Omental fat pad (tissue), 4 donors: ENCODE data around the gene SLC9A8. TPM values are rescaled to one million over a fixed set of nuclear protein-coding genes. Genes with fewer than 3 reads are reported as not detected.
A peak's percentile ranks its signal among the peaks of the same experiment; 100 is the strongest.
"Not testable (repeated sequence)": the region's sequence is repeated elsewhere in the genome, so short reads cannot be mapped to it uniquely, and the experiment has no call there.

ENCODE experiments used
- ATAC-seq: fragments of 150-250 bp; one replicate; pipeline ENCODE4 v1.9.1; 2016; ENCODE audit warnings: mild to moderate bottlenecking, moderate library complexity; ENCODE audit not compliant: low FRiP score
- DNase-seq: peaks from one replicate; pipeline ENCODE4 v3.0.0-alpha.2; 2019; ENCODE audit warnings: low spot score
- total RNA-seq, 4 donors: library from RNA; depleted of rRNA; stranded (reverse); fragments of >200 nt; gene quantifications; one replicate each; pipeline ENCODE4 v1.1.0, GENCODE V29; 2016
- TF ChIP-seq, protein P1 (sequence below), 3 donors: fragments of 450-650 bp; IDR thresholded peaks; one replicate each; pipeline ENCODE4 v1.5.1; 2016 to 2017; ENCODE audit warnings: antibody characterized with exemption in 3 of 3, mild to moderate bottlenecking in 3 of 3, moderate library complexity in 2 of 3

Gene SLC9A8
- total RNA-seq, 4 donors from 2014 or later, result 8.0 to 13.3 (median 10.7) TPM

DNA sequence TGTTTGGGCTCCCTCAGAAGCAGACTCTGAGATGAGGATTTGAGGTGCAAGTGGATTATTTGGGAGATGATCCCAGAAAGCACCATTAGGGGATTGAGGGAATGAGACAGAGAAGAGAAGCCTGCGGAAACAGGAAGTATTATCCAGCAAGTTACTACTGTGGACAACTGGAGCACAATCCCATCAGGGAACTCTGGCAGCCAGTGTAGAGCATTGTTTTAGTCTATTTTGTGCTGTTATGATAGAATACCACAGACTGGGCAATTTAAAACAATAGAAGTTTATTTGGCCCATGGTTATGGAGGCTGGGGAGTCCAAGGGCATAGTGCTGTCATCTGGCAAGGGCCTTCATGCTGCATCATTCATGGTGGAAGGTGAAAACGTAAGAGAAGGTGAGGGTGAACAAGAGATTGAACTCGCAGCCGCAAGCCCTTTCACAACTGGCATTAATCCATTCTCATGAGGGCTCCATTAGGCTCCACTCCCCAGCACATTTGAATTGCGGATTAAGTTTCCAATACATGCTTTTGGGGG, 43.5 kb upstream of the SLC9A8 start:
- ATAC-seq, result no peak
- TF ChIP-seq, protein P1, sequence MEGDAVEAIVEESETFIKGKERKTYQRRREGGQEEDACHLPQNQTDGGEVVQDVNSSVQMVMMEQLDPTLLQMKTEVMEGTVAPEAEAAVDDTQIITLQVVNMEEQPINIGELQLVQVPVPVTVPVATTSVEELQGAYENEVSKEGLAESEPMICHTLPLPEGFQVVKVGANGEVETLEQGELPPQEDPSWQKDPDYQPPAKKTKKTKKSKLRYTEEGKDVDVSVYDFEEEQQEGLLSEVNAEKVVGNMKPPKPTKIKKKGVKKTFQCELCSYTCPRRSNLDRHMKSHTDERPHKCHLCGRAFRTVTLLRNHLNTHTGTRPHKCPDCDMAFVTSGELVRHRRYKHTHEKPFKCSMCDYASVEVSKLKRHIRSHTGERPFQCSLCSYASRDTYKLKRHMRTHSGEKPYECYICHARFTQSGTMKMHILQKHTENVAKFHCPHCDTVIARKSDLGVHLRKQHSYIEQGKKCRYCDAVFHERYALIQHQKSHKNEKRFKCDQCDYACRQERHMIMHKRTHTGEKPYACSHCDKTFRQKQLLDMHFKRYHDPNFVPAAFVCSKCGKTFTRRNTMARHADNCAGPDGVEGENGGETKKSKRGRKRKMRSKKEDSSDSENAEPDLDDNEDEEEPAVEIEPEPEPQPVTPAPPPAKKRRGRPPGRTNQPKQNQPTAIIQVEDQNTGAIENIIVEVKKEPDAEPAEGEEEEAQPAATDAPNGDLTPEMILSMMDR (IDR thresholded peaks at IDR 0.05), result no peak

GRCh38 chr20:49770634-49771033, 42.0 kb upstream of the SLC9A8 start:
- TF ChIP-seq, protein P1 (IDR thresholded peaks at IDR 0.05), result no peak
- DNase-seq (no peak), ATAC-seq (no peak)

More for the DNA sequence above, 43.5 kb upstream of the SLC9A8 start:
- DNase-seq, result no peak

- ATAC-seq, DNase-seq: not testable (repeated sequence)
Observed at GRCh38 chr20:49774213-49774612, 38.4 kb upstream of the SLC9A8 start.

GRCh38 chr20:49775229-49775693, 37.4 kb upstream of the SLC9A8 start:
- DNase-seq (no peak), ATAC-seq (peak; percentile 65)
- TF ChIP-seq, protein P1 (IDR thresholded peaks at IDR 0.05), result no peak

DNA sequence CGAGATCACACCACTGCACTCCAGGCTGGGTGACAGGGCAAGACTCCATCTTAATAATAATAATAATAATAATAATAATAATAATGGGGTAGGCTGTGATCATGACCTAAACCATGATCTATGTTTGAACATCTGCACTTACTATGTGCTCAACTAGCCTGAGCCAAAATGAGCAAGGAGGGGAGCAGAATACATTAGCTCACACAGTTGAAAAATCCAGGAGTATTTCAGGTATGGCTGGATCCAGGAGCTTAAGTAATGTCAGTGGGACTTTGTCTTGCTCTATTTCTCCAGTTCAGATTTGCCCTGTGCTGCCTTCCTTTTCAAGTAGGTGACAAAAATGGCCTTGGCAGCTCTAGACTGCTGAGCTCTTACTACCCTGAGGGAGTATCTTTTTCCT, 32.7 kb upstream of the SLC9A8 start:
- TF ChIP-seq, protein P1 (IDR thresholded peaks at IDR 0.05), result no peak
- DNase-seq (no peak), ATAC-seq (no peak)

- TF ChIP-seq, protein P1 (IDR thresholded peaks at IDR 0.05), result no peak
- no peak for ATAC-seq
- DNase-seq, result no peak
Observed at GRCh38 chr20:49781676-49782075, 31.0 kb upstream of the SLC9A8 start.

- not testable (repeated sequence) for ATAC-seq
Observed at GRCh38 chr20:49782439-49782838, 30.2 kb upstream of the SLC9A8 start.

GRCh38 chr20:49783021-49783995, 29.3 kb upstream of the SLC9A8 start:
- ATAC-seq, DNase-seq: not testable (repeated sequence)

More at GRCh38 chr20:49782439-49782838, 30.2 kb upstream of the SLC9A8 start:
- not testable (repeated sequence) for DNase-seq
